K562 (cell line): ENCODE data around the gene RNF115. TPM values are rescaled to one million over a fixed set of nuclear protein-coding genes. Genes with fewer than 3 reads are reported as not detected.

Source experiments
- ATAC-seq: fragments of 200-7000 bp; cut with Tn5 transposase; 3 replicates; pipeline ENCODE4 v1.9.1; 2020; ENCODE audit warnings: moderate library complexity
- BruUV-seq: library from RNA; stranded (reverse); fragments of 400-500 nt; replicated peaks from 2 replicates; lab custom pipeline; 2021; lab: Mats Ljungman, UMichigan
- CTCF ChIA-PET: fragments of 300-600 bp; formaldehyde crosslinking; extraction: SDS; loops from one replicate; lab custom pipeline; 2021; ENCODE audit warnings: low intra/inter-chr PET ratio; lab: Yijun Ruan, JAX
- POLR2A ChIA-PET: fragments of 300-600, 350-650 bp; sonication (Branson Sonifier 250); formaldehyde crosslinking; extraction: SDS; loops from one replicate; lab custom pipeline; 2021; ENCODE audit warnings: antibody characterized with exemption, inconsistent platforms; lab: Yijun Ruan, JAX
- DNase-seq, 4 experiments: peaks; one replicate each; pipeline versions ENCODE4 v3.0.0 to v3.0.0-alpha.2; 2011 to 2018; ENCODE audit warnings: low spot score in 3 of 4, mixed read lengths in 3 of 4; ENCODE audit errors: extremely low read depth in 1 of 4
- FAIRE-seq: peaks from 2 replicates; lab custom pipeline; 2011; peaks lifted over from hg19 to GRCh38; lab: Jason Lieb, UNC
- H2AFZ ChIP-seq: 2 replicates; pipeline ENCODE4 v1.6.0; 2011; ENCODE audit warnings: low read depth, low read length, control low read depth, inconsistent platforms
- H3K27ac ChIP-seq: fragments of 200-600 bp; 3 replicates; pipeline ENCODE4 v1.8.0; 2011; ENCODE audit warnings: low read depth, mild to moderate bottlenecking, control low read depth, inconsistent platforms, low read length, moderate library complexity, mixed read lengths; ENCODE audit errors: extremely low read depth
- H3K27me3 ChIP-seq, 2 experiments: fragments of 300-600 bp in 1 of 2; 2 replicates in 1 of 2; 3 replicates in 1 of 2; pipeline versions ENCODE4 v1.6.0 to v1.8.0; 2011; ENCODE audit warnings: inconsistent platforms in 2 of 2, low read length in 2 of 2, mild to moderate bottlenecking in 1 of 2, mixed read lengths in 1 of 2, moderate library complexity in 1 of 2; ENCODE audit not compliant: control insufficient read depth in 2 of 2, insufficient read depth in 2 of 2
- H3K36me3 ChIP-seq: fragments of 300-600 bp; 3 replicates; pipeline ENCODE4 v1.8.0; 2011; ENCODE audit warnings: mild to moderate bottlenecking, low read length, inconsistent platforms; ENCODE audit not compliant: control insufficient read depth, insufficient read depth
- H3K4me1 ChIP-seq, 2 experiments: fragments of 200-600 bp in 1 of 2; replicated peaks in 1 of 2; 2 replicates in 1 of 2; 3 replicates in 1 of 2; pipeline versions ENCODE4 v1.5.1 to v1.8.0; 2011; ENCODE audit warnings: inconsistent platforms in 2 of 2, low read length in 2 of 2, mild to moderate bottlenecking in 1 of 2, mixed read lengths in 1 of 2, moderate library complexity in 1 of 2; ENCODE audit not compliant: control insufficient read depth in 2 of 2, insufficient read depth in 2 of 2
- H3K4me2 ChIP-seq: 2 replicates; pipeline ENCODE4 v1.6.1; 2011; ENCODE audit warnings: low read length, control low read depth, inconsistent platforms, mixed read lengths; ENCODE audit not compliant: insufficient read depth
- H3K4me3 ChIP-seq: fragments of 200-600 bp; sonication (generic), shearing (Covaris generic); 2 replicates; pipeline ENCODE4 v1.5.1; 2016; ENCODE audit warnings: control low read depth, inconsistent platforms
- H3K79me2 ChIP-seq: fragments of 200-600 bp; 3 replicates; pipeline ENCODE4 v1.8.0; 2011; ENCODE audit warnings: low read length, inconsistent platforms; ENCODE audit not compliant: control insufficient read depth, insufficient read depth
- H3K9ac ChIP-seq, 2 experiments: 2 replicates each; pipeline versions ENCODE4 v1.6.0 to v1.6.1; 2011; ENCODE audit warnings: low read depth in 2 of 2, low read length in 2 of 2, control low read depth in 1 of 2, inconsistent platforms in 1 of 2, mild to moderate bottlenecking in 1 of 2, mixed read lengths in 1 of 2; ENCODE audit not compliant: insufficient read depth in 1 of 2
- H3K9me1 ChIP-seq: one replicate; pipeline ENCODE4 v1.6.0; 2011; ENCODE audit warnings: inconsistent platforms, mild to moderate bottlenecking, low read length, moderate library complexity; ENCODE audit not compliant: control insufficient read depth, insufficient read depth
- H3K9me3 ChIP-seq: replicated peaks from 2 replicates; pipeline ENCODE4 v1.5.1; 2011; ENCODE audit warnings: low read depth, low read length, inconsistent platforms; ENCODE audit not compliant: control insufficient read depth, insufficient read depth
- H4K20me1 ChIP-seq: replicated peaks from 2 replicates; pipeline ENCODE4 v1.6.1; 2011; ENCODE audit warnings: low read length, inconsistent platforms, mixed read lengths; ENCODE audit not compliant: control insufficient read depth, insufficient read depth
- CEBPG ChIP-seq, 3 experiments: fragments of 200-800 bp in 1 of 3; sonication (Bioruptor generic) in 1 of 3; sonication (generic) in 1 of 3; formaldehyde crosslinking in 1 of 3; IDR thresholded peaks in 2 of 3; conservative IDR thresholded peaks in 1 of 3; 2 replicates each; pipeline versions ENCODE4 v1.6.1 to v1.8.0; 2016 to 2022; ENCODE audit warnings: missing compliant biosample characterization in 2 of 3, missing genetic modification characterization in 2 of 3, mild to moderate bottlenecking in 1 of 3, missing genetic modification reagents in 1 of 3
- CREB1 ChIP-seq, 2 experiments: sonication (generic) in 1 of 2; formaldehyde crosslinking in 1 of 2; IDR thresholded peaks; 2 replicates each; pipeline versions ENCODE4 v1.6.1 to v1.8.0; 2012 to 2022; ENCODE audit warnings: inconsistent platforms in 1 of 2, mild to moderate bottlenecking in 1 of 2, missing genetic modification reagents in 1 of 2, moderate library complexity in 1 of 2
- GTF2F1 ChIP-seq: IDR thresholded peaks from 2 replicates; pipeline ENCODE4 v1.6.1; 2011; ENCODE audit warnings: low read depth, low read length, improper control_type of control experiment
- KDM4B ChIP-seq, 2 experiments: fragments of 450-650 bp in 1 of 2; sonication (generic) in 1 of 2; IDR thresholded peaks; 2 replicates each; pipeline ENCODE4 v1.6.1; 2016 to 2017; ENCODE audit warnings: borderline replicate concordance in 2 of 2, antibody characterized with exemption in 1 of 2, low read depth in 1 of 2, mild to moderate bottlenecking in 1 of 2
- MBD2 ChIP-seq: sonication (generic); IDR thresholded peaks from 2 replicates; pipeline ENCODE4 v1.6.1; 2016; ENCODE audit warnings: low read depth, borderline replicate concordance
- SIN3B ChIP-seq: fragments of 450-650 bp; IDR thresholded peaks from 2 replicates; pipeline ENCODE4 v1.6.1; 2017; ENCODE audit warnings: low read depth, mild to moderate bottlenecking, moderate library complexity
- SRSF3 ChIP-seq: fragments of 200-400 bp; formaldehyde crosslinking; IDR thresholded peaks from 2 replicates; pipeline ENCODE4 v1.6.1; 2016; ENCODE audit warnings: mild to moderate bottlenecking, low read length, moderate library complexity; ENCODE audit not compliant: insufficient read depth
- TEAD4 ChIP-seq, 2 experiments: sonication (generic) in 1 of 2; formaldehyde crosslinking in 1 of 2; IDR thresholded peaks; 2 replicates each; pipeline versions ENCODE4 v1.6.1 to v1.8.0; 2012 to 2022; ENCODE audit warnings: borderline replicate concordance in 1 of 2, inconsistent platforms in 1 of 2, low read length in 1 of 2, mild to moderate bottlenecking in 1 of 2, missing genetic modification reagents in 1 of 2
- ZNF551 ChIP-seq: fragments of 250-450 bp; sonication (Bioruptor Pico); IDR thresholded peaks from 2 replicates; pipeline ENCODE4 v1.5.0; 2021; ENCODE audit warnings: mild to moderate bottlenecking, moderate library complexity
- ZNF696 ChIP-seq: fragments of 250-450 bp; sonication (Bioruptor Pico); conservative IDR thresholded peaks from 2 replicates; pipeline ENCODE4 v1.4.0; 2020; ENCODE audit warnings: mild to moderate bottlenecking, moderate library complexity
- in situ Hi-C: fragments of 300-500 bp; cut with MboI; formaldehyde crosslinking; loops from 4 replicates; pipeline ENCODE4 v1.15.0; 2018; ENCODE audit warnings: inconsistent platforms, mixed read lengths
- intact Hi-C: fragments of 100-400 bp; cut with micrococcal nuclease; formaldehyde crosslinking; loops from 2 replicates; pipeline ENCODE4 v1.14.2; 2022
- polyA plus RNA-seq, 8 experiments: library from polyadenylated mRNA; depleted of rRNA in 4 of 8; stranded (reverse) in 5 of 8; unstranded in 3 of 8; fragments of >200 nt; fragmentation: Nextera tagmentation in 2 of 8; fragmentation: Illumina TruSeq in 1 of 8; extraction: Ambion mirVana in 2 of 8; extraction: Trizol in 1 of 8; gene quantifications; 2 replicates each; pipeline versions ENCODE4 v1.2.1 to v1.2.3, GENCODE V29; 2011 to 2014; ENCODE audit warnings: inconsistent platforms in 1 of 8, missing spikeins in 1 of 8
- total RNA-seq, 7 experiments: library from RNA; depleted of rRNA in 6 of 7; stranded (reverse); fragments of >200 nt in 6 of 7; fragmentation: Illumina TruSeq in 2 of 7; extraction: Trizol in 2 of 7; gene quantifications; 2 replicates each; pipeline versions ENCODE4 v1.2.1 to v1.2.3, GENCODE V29; 2011 to 2021; ENCODE audit warnings: low replicate concordance in 1 of 7
- TF ChIP-seq, protein P1 (sequence below): fragments of 450-650 bp; IDR thresholded peaks from 2 replicates; pipeline ENCODE4 v1.6.1; 2016; ENCODE audit warnings: missing biosample characterization, missing genetic modification characterization
- TF ChIP-seq, protein P2 (sequence below): fragments of 450-650 bp; IDR thresholded peaks from 2 replicates; pipeline ENCODE4 v1.6.1; 2016; ENCODE audit warnings: low read depth, mild to moderate bottlenecking, moderate library complexity
- TF ChIP-seq, protein P3 (sequence below): fragments of 450-650 bp; IDR thresholded peaks from 2 replicates; pipeline ENCODE4 v1.6.1; 2016; ENCODE audit warnings: antibody characterized with exemption

The RNF115 gene
- total and polyA plus RNA-seq, 9 of the 15 experiments (the other 6 are each of a cell fraction or from before 2014, with no cell fraction given): 1.9 to 14.3 (median 9.5) TPM

DNA sequence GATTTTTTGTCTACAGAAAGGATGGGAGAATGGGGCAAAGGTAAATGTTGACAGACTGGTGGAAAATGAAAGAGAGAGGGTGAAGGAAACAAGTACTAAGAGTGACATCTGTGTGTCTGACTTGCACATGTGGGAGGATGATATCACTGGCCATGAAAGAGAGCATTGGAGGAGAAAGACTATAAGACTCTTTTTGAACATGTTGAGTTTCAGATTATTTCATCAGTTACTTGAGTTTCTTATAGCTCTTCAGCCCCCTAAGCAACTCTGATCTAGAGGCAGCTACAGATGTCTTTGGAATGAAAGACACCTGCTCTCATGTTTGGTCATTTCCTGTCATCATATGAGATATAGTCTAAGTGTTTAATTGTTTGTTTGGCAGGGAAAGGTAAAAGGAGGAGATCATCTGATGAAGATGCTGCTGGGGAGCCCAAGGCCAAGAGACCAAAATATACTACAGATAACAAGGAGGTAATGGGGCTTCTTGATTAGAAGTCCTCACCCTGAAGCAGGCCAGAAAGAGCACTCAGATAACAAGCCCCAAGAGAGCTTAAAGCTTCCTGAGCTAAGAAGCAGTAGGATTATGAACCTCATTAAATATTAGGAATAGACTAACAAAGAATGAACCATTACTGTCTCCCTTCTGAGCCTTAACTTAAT is 4.6 kb upstream of the RNF115 start:
- DNase-seq: peak in 1 of 4 experiments; percentile 31
- in situ Hi-C loops: no loop called here
- no peaks in the 10 kb centered on the region for H3K27me3 ChIP-seq
- FAIRE-seq: no peak
- no peaks in the 10 kb centered on the region for H4K20me1 ChIP-seq
- BruUV-seq: no TSS peak
- no peak overlapping the region; the same call in 2 of the 3 replicates for H3K27ac ChIP-seq
- CTCF ChIA-PET: no interaction called here
- no peak overlapping the region for H2AFZ ChIP-seq
- H3K79me2 ChIP-seq: peaks cover 30% of the 10 kb centered on the region
- ATAC-seq: no peak
- H3K4me2 ChIP-seq: peak overlapping the region; percentile 12; the same call in 1 of the 2 replicates
- H3K9me1 ChIP-seq: no peaks in the 10 kb centered on the region
- intact Hi-C loops: loop anchor here (10.0 kb wide), 1 partner anchor 84 kb away; no protein-coding TSS in a partner anchor
- peaks cover 76% of the 10 kb centered on the region for H3K36me3 ChIP-seq
- H3K4me3 ChIP-seq: no peak overlapping the region
- no peak overlapping the region for H3K9ac ChIP-seq
- POLR2A ChIA-PET: interaction anchor here (0.6 to 4.8 kb wide), 4 partner anchors 8 to 177 kb away, joined by 3 to 40 read pairs (median 4); partner anchors contain the start of gene NUDT17
- H3K4me1 ChIP-seq: peaks cover 7 to 20% of the 10 kb centered on the region in 2 experiments; a peak in 4 of 5 replicates
- no peaks in the 10 kb centered on the region for H3K9me3 ChIP-seq
- TF ChIP-seq MBD2 (no peak), SIN3B (no peak), ZNF696 (CRISPR knock-in tag) (no peak), CREB1 (IDR thresholded peaks at IDR 0.05) (no peak), CREB1 (CRISPR knock-in tag; IDR thresholded peaks at IDR 0.05) (no peak), ZNF551 (CRISPR knock-in tag) (no peak), KDM4B (IDR thresholded peaks at IDR 0.05; ENCODE audit: borderline replicate concordance in 2 of 2, low read depth in 1 of 2) (no peak), TEAD4 (IDR thresholded peaks at IDR 0.05; ENCODE audit: low read length) (no peak), TEAD4 (CRISPR knock-in tag; IDR thresholded peaks at IDR 0.05; ENCODE audit: borderline replicate concordance) (no peak), GTF2F1 (no peak), CEBPG (CRISPR knock-in tag; IDR thresholded peaks at IDR 0.05) (no peak), CEBPG (tag; conservative IDR thresholded peaks at IDR 0.05 in 1 of 2, IDR thresholded peaks at IDR 0.05 in 1 of 2) (peak in 1 of 2 experiments; percentile 69; a peak in 2 of 4 replicates), SRSF3 (no peak)
- TF ChIP-seq, protein P1, sequence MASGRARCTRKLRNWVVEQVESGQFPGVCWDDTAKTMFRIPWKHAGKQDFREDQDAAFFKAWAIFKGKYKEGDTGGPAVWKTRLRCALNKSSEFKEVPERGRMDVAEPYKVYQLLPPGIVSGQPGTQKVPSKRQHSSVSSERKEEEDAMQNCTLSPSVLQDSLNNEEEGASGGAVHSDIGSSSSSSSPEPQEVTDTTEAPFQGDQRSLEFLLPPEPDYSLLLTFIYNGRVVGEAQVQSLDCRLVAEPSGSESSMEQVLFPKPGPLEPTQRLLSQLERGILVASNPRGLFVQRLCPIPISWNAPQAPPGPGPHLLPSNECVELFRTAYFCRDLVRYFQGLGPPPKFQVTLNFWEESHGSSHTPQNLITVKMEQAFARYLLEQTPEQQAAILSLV (tag): no peak
- TF ChIP-seq, protein P2, sequence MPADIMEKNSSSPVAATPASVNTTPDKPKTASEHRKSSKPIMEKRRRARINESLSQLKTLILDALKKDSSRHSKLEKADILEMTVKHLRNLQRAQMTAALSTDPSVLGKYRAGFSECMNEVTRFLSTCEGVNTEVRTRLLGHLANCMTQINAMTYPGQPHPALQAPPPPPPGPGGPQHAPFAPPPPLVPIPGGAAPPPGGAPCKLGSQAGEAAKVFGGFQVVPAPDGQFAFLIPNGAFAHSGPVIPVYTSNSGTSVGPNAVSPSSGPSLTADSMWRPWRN: no peak
- TF ChIP-seq, protein P3, sequence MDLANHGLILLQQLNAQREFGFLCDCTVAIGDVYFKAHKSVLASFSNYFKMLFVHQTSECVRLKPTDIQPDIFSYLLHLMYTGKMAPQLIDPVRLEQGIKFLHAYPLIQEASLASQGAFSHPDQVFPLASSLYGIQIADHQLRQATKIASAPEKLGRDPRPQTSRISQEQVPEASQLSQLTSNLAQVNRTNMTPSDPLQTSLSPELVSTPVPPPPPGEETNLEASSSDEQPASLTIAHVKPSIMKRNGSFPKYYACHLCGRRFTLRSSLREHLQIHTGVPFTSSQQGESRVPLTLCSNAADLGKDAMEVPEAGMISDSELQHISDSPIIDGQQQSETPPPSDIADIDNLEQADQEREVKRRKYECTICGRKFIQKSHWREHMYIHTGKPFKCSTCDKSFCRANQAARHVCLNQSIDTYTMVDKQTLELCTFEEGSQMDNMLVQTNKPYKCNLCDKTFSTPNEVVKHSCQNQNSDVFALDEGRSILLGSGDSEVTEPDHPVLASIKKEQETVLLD: no peak
